Glomerular visceral epithelial cell (primary cell): ENCODE data around the gene TMED5.
"Not testable (repeated sequence)": the region's sequence is repeated elsewhere in the genome, so short reads cannot be mapped to it uniquely, and the experiment has no call there.

ENCODE experiments used
- DNase-seq: peaks from one replicate; pipeline ENCODE4 v3.0.0-alpha.2; 2016; ENCODE audit errors: extremely low spot score

The TMED5 gene

GRCh38 chr1:93171549-93172034, 8.6 kb downstream of the TMED5 start:
- DNase-seq, result no peak

- DNase-seq, result not testable (repeated sequence)
Measured at GRCh38 chr1:93170141-93170678, 10.0 kb downstream of the TMED5 start.

GRCh38 chr1:93167006-93167405, 13.2 kb downstream of the TMED5 start:
- DNase-seq, result no peak

GRCh38 chr1:93165895-93166294, 14.3 kb downstream of the TMED5 start:
- not testable (repeated sequence) for DNase-seq

GRCh38 chr1:93164816-93165215, 15.4 kb downstream of the TMED5 start:
- no peak for DNase-seq

- not testable (repeated sequence) for DNase-seq
Measured at GRCh38 chr1:93163314-93163713, 16.9 kb downstream of the TMED5 start.

- no peak for DNase-seq
Measured at GRCh38 chr1:93159337-93159736, 20.9 kb downstream of the TMED5 start.

GRCh38 chr1:93155335-93155734, 24.9 kb downstream of the TMED5 start:
- no peak for DNase-seq

- DNase-seq, result no peak
Measured at GRCh38 chr1:93154898-93155297, 25.3 kb downstream of the TMED5 start.

- no peak for DNase-seq
Measured at GRCh38 chr1:93152835-93153234, 27.4 kb downstream of the TMED5 start.

GRCh38 chr1:93151474-93151873, 28.7 kb downstream of the TMED5 start:
- no peak for DNase-seq

GRCh38 chr1:93150729-93151128, 29.5 kb downstream of the TMED5 start:
- no peak for DNase-seq

- DNase-seq, result no peak
Measured at GRCh38 chr1:93148001-93148400, 32.2 kb downstream of the TMED5 start.

GRCh38 chr1:93143769-93144168, 36.4 kb downstream of the TMED5 start:
- DNase-seq, result no peak

GRCh38 chr1:93143136-93143535, 37.1 kb downstream of the TMED5 start:
- no peak for DNase-seq

- no peak for DNase-seq
Measured at GRCh38 chr1:93142161-93142560, 38.1 kb downstream of the TMED5 start.

GRCh38 chr1:93140106-93140505, 40.1 kb downstream of the TMED5 start:
- DNase-seq, result no peak

GRCh38 chr1:93137604-93138292, 42.5 kb downstream of the TMED5 start:
- no peak for DNase-seq

GRCh38 chr1:93136445-93136844, 43.8 kb downstream of the TMED5 start:
- DNase-seq, result no peak

- DNase-seq, result no peak
Measured at GRCh38 chr1:93132638-93133037, 47.6 kb downstream of the TMED5 start.

- no peak for DNase-seq
Measured at GRCh38 chr1:93129507-93130099, 50.6 kb downstream of the TMED5 start.

GRCh38 chr1:93124556-93125355, 55.5 kb downstream of the TMED5 start:
- DNase-seq, result no peak
